ENCODE results near the gene LENEP.

LENEP gene

GRCh38 chr1:155012026-155012546, 18.7 kb downstream of the LENEP start:
- no peak for DNase-seq

GRCh38 chr1:155012776-155013602, 19.6 kb downstream of the LENEP start:
- no peak for DNase-seq

- DNase-seq = no peak
These were observed 20.2 kb downstream of the LENEP start for GRCh38 chr1:155013632-155014031.

GRCh38 chr1:155014709-155015508, 21.5 kb downstream of the LENEP start:
- DNase-seq = no peak

GRCh38 chr1:155015527-155016230, 22.3 kb downstream of the LENEP start:
- DNase-seq = no peak

GRCh38 chr1:155016231-155016831, 22.9 kb downstream of the LENEP start:
- no peak for DNase-seq

- peak; percentile 82 for DNase-seq
These were observed 23.9 kb downstream of the LENEP start for GRCh38 chr1:155017041-155017945.

- DNase-seq = no peak
These were observed 24.5 kb downstream of the LENEP start for GRCh38 chr1:155017946-155018316.

GRCh38 chr1:155018617-155019348, 25.4 kb downstream of the LENEP start:
- no peak for DNase-seq

GRCh38 chr1:155019377-155020245, 26.2 kb downstream of the LENEP start:
- no peak for DNase-seq

GRCh38 chr1:155022136-155022926, 28.9 kb downstream of the LENEP start:
- no peak for DNase-seq

GRCh38 chr1:155022927-155023236, 29.5 kb downstream of the LENEP start:
- no peak for DNase-seq

- DNase-seq = no peak
These were observed 30.2 kb downstream of the LENEP start for GRCh38 chr1:155023627-155024026.

- no peak for DNase-seq
These were observed 30.9 kb downstream of the LENEP start for GRCh38 chr1:155024315-155024714.

GRCh38 chr1:155026154-155026553, 32.8 kb downstream of the LENEP start:
- DNase-seq = no peak

- DNase-seq = no peak
These were observed 33.2 kb downstream of the LENEP start for GRCh38 chr1:155026588-155026987.

- no peak for DNase-seq
These were observed 36.3 kb downstream of the LENEP start for GRCh38 chr1:155029513-155030242.

GRCh38 chr1:155030243-155030795, 36.9 kb downstream of the LENEP start:
- DNase-seq = no peak

Measured in GDM1 (cell line).